ENCODE data around the gene LARGE1. TPM values are rescaled to one million over a fixed set of nuclear protein-coding genes. Genes with fewer than 3 reads are reported as not detected.

Gene LARGE1
- total RNA-seq, 4 donors from 2014 or later: 11.8 to 33.2 (median 22.6) TPM

GRCh38 chr22:33331017-33331416, 589.3 kb downstream of the LARGE1 start:
- H3K4me3 ChIP-seq (ENCODE audit: low read depth, poor library complexity, severe bottlenecking): no peak overlapping the region
- TF ChIP-seq POLR2A (IDR thresholded peaks at IDR 0.05) (no peak), CTCF (IDR thresholded peaks at IDR 0.05) (no peak)
- WGBS, 2 donors: 89 to 100% methylated on average over 1 of the region's 1 CpG
- intact Hi-C loops (cut with DNase I; ENCODE audit: low total_unique reads): no loop called here
- no peak for DNase-seq (ENCODE audit: low spot score in 2 of 2)

- no peak for TF ChIP-seq CTCF (IDR thresholded peaks at IDR 0.05)
- intact Hi-C loops (cut with DNase I; ENCODE audit: low total_unique reads): no loop called here
- no peak for DNase-seq (ENCODE audit: low spot score in 2 of 2)
- no peak overlapping the region for H3K4me3 ChIP-seq (ENCODE audit: low read depth, poor library complexity, severe bottlenecking)
- 84 to 92% methylated on average over 2 of the region's 2 CpGs for WGBS, 2 donors
Observed at GRCh38 chr22:33330534-33330933, 589.7 kb downstream of the LARGE1 start.

- no peak for TF ChIP-seq POLR2A (IDR thresholded peaks at IDR 0.05)
- no peak for TF ChIP-seq CTCF (IDR thresholded peaks at IDR 0.05)
- no peak for DNase-seq (ENCODE audit: low spot score in 2 of 2)
- 85 to 86% methylated on average over 3 of the region's 3 CpGs for WGBS, 2 donors
- intact Hi-C loops (cut with DNase I; ENCODE audit: low total_unique reads): no loop called here
- no peak overlapping the region for H3K4me3 ChIP-seq (ENCODE audit: low read depth, poor library complexity, severe bottlenecking)
Observed at GRCh38 chr22:33329398-33329797, 590.9 kb downstream of the LARGE1 start.

GRCh38 chr22:33328789-33329296, 591.4 kb downstream of the LARGE1 start:
- DNase-seq (ENCODE audit: low spot score in 2 of 2): no peak
- 82 to 88% methylated on average over 2 of the region's 2 CpGs for WGBS, 2 donors

GRCh38 chr22:33327348-33327860, 592.9 kb downstream of the LARGE1 start:
- intact Hi-C loops (cut with DNase I; ENCODE audit: low total_unique reads): no loop called here

More at GRCh38 chr22:33328789-33329296, 591.4 kb downstream of the LARGE1 start:
- H3K4me3 ChIP-seq (ENCODE audit: low read depth, poor library complexity, severe bottlenecking): no peak overlapping the region
- intact Hi-C loops (cut with DNase I; ENCODE audit: low total_unique reads): no loop called here
- TF ChIP-seq CTCF (IDR thresholded peaks at IDR 0.05): no peak

More at GRCh38 chr22:33327348-33327860, 592.9 kb downstream of the LARGE1 start:
- H3K4me3 ChIP-seq (ENCODE audit: low read depth, poor library complexity, severe bottlenecking): no peak overlapping the region
- 92 to 94% methylated on average over 9 of the region's 9 CpGs for WGBS, 2 donors
- DNase-seq (ENCODE audit: low spot score in 2 of 2): no peak
- TF ChIP-seq CTCF (IDR thresholded peaks at IDR 0.05): no peak
- TF ChIP-seq POLR2A (IDR thresholded peaks at IDR 0.05): no peak
